GM18868 (cell line): ENCODE data around the gene HOXA13.

ENCODE experiments used
- ATAC-seq: cut with Tn5 transposase; IDR thresholded peaks from one replicate; pipeline ENCODE4 v1.9.1; 2021; ENCODE audit warnings: mild to moderate bottlenecking, moderate library complexity; ENCODE audit not compliant: unreplicated experiment

HOXA13 gene

DNA sequence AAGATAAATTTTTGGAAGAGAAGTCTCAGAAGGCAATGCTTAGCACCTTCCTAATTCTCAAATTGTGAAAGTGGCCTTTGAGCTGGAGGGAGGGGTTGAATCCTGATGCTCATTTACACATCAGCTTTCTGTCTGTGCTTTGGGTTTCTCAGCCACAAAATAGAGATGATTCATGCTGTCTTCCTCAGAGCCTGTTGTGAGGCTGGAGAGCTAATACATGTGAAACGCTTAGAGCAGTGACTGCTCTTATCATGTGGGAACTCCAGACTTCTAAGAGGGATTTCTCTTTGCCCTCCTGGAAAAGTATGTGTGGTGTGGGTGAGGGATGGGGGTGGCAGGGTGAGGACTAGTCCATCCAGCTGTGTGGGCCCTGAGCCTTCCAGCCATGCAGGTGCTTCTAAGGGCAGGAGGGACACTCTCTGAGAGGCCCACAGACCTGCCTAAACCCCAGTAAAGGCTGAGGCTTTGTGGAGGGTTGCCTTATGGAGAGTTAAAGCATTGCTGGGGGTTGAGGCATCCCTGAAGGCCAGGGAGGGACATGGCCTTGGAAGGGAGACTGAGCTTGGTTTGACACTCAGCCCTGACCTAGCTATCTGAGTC, 37.9 kb upstream of the HOXA13 start:
- no peak for ATAC-seq

DNA sequence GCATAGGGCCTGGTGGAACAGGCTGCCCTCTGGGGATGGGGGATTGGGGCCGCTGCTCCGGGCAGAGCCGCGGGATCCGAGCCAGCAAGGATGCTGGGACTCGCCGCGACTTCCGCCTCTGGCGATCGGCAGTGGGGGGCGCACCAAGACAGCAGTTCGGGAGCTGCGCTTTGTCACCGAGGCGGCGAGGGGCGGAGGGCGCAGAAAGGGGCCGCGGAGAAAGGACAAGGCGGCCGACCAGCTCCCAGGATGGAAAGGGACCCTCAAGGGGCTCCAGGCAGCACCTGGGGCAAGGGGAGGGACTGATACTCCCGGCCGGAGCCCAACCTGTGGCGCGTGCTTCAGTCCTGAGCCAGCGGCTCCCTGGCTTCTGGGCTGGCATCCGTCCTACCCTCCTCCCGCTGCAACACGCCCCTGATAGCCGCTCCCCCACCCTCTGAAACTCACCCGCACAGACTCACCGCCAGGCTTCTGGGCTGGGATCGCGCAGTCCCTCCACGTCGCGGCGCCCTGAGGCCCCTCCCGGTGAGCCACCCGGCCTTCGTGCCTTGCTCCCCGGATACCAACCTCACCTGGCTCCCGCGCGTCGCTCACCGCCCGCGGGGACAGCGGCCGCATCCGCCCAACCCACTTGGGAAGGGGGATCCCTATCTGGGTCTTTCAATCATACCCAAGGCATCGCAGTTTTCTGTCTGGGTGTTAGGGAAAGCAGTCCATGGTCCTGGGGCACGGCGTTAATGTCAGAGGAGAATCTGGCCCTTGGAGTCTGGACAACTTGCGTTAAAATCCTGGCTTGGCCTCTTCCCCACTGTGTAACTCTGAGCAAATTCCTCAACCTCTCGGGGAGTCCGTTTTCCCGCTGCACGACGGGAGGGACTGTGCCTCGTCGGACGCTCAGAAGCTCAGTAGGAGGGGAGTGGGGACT, 35.8 kb upstream of the HOXA13 start:
- no peak for ATAC-seq

GRCh38 chr7:27229448-27229847, 29.6 kb upstream of the HOXA13 start:
- no peak for ATAC-seq

DNA sequence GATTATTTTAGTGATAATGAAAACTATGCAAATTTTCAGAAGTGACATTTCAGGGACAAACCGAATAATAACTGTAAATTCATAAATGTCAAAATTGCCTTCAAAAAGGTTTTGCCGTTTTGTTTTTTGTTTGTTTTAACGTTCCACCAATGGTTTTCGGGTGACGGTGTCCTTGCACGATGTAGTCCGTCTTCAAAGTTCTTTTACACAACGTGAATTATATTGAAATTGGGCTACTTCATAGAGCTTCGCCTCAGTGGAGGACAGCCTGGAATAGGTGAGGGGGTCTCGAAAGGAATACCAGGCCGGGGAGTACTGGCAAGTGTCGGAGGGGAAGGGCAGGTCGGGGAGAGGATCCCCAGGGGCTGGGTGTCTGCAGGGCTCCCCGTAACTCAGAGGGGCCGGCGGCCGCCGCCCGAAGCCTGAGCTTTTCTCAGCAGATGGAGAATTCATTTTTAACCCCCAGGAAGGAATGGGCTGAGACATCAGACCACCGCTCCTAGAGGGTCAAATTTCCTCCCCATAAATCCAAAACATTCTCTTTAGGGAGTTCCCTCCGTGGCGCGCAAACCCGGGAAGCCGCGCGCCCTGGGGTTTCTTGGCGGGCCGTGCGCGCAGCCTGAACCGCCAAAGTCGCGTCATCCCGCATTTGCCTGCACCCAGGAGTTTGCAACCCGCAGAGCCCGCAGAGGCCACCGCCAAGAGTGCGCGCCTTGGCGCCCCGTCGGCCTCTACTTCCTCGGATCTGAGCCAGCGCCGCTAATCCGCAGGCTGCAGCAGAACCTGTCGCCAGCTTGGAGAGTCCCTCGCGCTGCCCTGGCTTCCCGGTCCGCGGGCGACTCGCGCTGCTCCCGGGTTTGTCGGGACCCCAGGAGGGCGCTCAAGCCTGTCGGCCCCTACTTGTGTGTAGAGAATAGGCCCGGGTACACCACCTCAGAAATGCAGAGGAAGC, 25.4 kb upstream of the HOXA13 start:
- ATAC-seq = no peak

DNA sequence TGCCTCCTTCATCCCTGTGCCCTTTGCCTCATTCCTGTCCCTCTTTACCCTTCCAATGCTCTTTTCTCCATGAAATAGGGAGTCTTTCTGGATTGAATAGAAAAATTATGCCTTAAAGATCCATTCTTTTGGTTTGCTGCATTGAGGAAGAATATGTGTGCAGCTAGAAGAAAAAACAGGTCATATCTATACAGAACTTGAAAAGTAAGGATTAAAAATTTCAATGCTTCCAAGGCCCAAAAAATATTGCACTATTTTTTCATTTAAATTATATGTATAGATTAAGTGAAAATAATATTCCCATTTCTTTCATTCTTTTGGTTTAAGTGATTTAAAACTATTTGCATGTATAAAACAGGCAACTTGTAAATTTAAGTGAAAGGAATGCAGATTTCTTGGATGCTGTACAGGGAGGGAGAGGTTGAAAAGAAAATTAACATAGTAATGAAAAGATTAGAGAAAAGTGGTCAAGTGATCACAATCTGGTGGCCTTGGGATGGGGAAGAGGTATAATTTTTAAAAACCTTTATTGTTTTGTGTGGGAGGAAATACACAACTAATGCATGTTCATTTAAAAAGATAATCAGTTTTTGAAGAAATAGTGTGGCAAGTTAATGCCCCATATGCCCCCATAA, 24.2 kb upstream of the HOXA13 start:
- ATAC-seq = no peak

DNA sequence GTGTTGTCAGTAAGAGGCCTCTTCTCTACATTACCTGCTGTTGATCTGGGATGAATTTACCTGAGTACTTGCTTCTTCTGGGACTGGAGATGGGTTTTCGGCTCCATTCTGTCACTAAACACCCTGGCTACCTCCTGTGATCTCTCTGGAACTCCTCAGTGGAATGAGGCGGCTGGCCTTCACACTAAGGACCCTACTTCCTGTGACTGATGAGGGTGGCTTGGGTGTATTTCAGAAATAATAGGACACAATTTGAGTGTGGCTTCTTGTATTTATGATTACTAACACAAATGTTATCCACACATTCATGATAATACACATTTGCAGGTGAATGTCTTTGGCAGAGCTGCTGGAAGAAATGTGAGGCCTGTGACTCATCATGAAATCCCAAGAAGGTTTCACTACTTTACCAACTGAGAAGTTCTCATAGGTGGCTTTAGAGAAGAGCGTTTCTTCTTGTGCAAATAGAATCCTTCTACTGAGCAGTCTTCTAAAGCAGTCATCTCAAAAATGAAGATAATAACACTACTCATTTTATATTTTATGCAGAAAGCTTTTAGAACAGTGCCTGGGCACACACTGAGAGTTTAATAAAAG, 21.4 kb upstream of the HOXA13 start:
- ATAC-seq = peak; percentile 91

DNA sequence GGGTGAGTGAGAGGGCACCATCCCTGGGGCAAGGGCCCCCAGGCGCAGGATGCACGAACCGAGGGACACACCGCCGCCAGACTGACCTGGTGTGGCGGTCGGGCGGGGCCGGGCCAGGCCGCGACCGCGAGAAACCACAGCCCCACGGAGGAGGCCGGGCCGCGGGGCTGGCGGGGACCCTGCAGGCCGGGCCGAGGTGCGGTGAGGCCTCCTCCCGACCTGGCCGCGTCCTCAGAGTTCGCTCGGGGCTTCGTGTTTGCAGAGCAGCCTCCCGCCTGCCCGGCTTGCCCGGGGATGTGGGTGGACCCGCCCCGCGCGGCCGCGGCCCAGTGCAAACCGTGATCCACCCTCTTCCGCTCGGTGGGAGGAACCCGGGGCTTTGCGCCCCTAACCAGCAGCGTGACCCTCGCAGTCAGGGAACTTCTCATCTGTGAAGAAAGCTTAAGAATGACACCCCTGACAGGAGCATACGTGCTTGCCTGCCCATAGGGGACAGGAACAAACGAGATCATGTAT, 20.6 kb upstream of the HOXA13 start:
- no peak for ATAC-seq

- ATAC-seq = no peak
These were observed 19.9 kb upstream of the HOXA13 start for GRCh38 chr7:27219821-27220220.

DNA sequence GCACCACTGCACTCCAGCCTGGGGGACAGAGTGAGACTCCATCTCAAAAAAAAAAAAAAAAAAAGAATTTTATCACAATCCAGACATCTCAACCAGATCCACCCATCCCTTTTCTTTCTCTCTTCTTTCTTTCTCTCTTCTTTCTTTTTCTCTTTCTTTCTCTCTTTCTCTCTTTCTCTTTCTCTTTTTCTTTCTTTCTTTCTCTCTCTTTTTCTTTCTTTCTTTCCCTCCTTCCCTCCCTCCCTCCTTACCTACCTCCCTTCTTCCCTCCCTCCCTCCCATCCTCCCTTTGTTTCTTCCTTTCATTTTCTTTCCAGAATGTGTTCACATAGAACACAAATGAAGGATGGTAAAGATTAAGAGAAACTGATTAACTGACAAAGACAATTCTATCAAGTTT, 18.1 kb upstream of the HOXA13 start:
- ATAC-seq = no peak

DNA sequence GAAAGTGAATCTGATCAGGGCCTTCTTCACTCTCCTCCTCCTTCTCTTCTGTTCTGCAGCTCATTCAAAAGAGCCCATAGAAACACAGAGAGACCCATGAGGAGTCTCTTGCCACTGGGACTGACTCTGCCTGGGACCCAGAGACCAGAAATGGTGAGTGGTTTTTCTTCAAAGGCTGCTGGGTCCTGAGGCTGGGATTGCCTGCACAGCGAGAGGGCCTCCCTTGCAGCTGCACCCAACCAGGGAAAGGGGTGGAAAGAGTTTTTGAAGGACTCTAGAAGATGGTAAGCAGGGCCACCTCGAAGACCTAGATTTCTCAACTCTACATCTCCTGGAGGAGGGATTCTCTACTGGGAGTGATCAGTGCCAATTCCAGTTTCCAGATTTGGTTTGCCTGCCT, 15.5 kb upstream of the HOXA13 start:
- ATAC-seq = no peak

- ATAC-seq = no peak
These were observed 14.5 kb upstream of the HOXA13 start for GRCh38 chr7:27214239-27214950.

DNA sequence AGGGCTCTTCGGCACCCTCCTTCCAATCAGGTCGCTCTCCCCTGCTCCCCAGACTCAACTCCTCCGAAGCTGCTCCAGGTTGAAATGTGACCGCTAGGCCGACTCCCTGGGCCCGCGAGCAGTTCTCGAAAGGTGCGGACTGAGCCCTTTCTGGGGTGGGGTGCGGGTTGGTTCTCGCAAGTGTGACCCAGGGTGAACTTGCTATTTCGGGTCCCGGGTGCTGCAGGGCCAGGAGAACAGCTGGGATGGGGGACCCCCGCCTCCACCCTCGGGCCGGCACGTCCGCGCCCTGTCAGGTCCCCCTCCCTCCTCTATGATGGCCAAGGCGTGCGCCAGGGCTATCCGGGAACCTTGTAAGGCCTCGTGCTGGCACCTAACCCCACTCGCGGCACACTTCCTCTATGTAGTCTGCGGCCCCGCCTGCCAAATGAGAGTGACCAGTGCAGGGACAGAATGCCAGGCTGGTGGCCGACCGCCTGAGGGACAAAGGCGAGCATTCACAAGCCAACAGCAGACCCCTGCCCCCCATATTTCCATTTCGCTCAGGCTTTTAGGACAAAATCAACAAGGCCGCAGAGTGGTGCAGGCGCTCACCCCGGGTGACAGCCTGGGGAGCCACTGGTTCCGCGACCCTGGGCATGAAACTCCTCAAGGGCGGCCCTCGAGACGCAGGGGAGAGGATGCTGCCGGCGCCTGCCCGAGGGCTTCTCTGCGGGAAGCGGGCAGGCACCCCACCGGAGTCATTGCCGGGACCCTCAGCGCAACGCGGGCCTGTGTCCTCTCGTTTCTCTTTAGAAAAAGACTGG, 13.7 kb upstream of the HOXA13 start:
- no peak for ATAC-seq

DNA sequence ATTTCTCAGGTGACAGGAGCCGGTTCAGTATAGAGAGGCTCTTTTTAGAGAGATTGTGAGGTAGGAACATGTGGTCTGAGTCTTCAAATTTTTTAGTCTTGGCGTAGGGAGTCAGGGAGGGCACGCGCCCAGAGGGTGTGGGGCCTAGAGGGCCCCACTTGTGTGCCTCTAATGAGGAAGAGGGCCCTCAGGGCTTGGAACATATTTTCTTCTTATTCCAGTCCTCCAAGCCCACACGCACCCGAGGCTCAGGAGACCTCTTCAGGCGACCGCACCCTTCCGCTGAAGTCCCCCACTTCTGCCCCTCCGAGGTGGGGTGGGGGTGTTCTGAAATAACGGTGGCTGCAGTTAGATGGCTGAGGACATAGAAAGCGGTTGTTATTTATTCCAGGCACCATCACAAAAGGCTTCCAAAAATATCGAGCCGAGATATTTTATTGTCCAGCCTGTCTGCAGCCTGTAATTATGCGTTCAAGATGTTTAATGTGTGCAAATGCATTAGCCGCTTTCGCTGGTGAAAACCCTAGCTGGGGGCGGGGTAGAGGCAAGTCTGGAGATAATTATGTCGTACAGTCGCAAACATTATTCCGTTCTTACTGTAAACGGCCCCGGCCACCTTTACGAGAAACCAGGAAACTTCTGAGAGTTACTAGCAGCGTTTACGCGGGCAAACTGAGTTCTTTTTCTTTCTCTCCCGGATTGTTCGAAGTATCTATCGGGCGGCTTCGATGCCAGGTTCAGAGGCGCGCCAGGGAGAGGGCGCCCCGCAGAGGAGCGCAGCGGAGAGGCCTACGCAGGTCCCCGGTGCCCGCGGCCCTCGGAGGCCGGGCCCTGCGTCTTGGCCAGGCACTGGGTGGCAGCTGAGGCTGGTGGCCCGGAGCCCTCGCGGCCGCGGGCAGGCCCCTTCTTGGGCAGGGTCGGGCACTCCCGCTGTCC, 12.9 kb upstream of the HOXA13 start:
- no peak for ATAC-seq

GRCh38 chr7:27211764-27212204, 11.9 kb upstream of the HOXA13 start:
- ATAC-seq = no peak

DNA sequence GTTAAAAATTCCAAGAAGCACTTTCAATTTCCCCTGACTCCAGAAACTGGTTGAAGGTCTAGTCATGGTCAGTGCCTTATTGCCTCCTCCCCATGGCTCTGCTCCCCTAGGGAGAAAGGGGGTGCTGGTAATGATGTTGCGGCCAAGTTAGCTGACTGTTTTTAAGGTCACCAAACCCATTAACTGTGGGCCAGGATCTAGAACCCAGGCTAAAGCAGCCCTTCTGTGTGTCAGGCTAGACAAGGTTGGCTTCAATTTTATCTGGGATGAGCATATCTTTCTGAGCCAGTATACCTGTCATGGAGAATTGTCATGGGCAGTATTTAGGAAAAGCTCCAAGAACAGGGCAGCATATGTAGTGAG, 11.2 kb upstream of the HOXA13 start:
- no peak for ATAC-seq

DNA sequence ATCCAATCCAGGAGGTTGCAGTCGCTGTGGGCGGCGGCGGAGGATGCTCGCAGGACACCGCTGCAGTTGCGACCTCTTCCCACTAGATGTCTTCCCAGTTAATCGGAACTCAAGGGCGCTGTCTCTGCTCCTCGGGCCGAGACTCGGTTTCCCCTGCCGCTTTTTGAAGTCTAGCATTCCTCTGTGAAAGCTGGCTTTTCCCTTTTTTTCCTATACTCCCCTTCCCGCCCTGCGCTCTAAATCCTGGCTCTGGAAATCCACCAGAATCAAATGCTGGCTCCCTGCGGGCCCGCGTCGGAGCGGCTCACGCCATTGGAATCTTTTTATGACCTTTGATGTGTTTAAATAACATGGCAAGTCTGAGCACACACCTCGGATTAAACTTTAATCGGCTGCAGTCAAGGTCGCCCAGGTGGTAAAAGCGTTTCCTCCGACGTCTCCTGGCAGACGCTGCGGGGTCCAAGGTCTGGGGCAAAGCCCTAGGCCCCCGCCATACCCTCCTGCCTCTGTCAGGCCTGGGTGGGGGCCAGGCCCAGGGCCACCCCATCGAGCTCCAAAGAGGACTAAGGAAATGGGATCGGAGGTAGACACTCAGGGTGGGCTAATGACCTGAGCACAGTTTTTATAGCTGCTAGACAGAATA, 10.7 kb upstream of the HOXA13 start:
- ATAC-seq = no peak

GRCh38 chr7:27209933-27210440, 10.1 kb upstream of the HOXA13 start:
- no peak for ATAC-seq
